GM12864 (cell line): ENCODE measurements around the gene TSEN15.

Experiments used
- DNase-seq: peaks from one replicate; pipeline ENCODE4 v3.0.0-alpha.2; 2011; ENCODE audit warnings: low read depth
- H3K4me3 ChIP-seq: 2 replicates; pipeline ENCODE4 v1.5.1; 2011; ENCODE audit warnings: mild to moderate bottlenecking, low read depth, low read length, control low read depth
- CTCF ChIP-seq: IDR thresholded peaks from 2 replicates; pipeline ENCODE4 v1.5.1; 2011; ENCODE audit warnings: low read depth, mild to moderate bottlenecking, moderate library complexity, low read length, control low read depth, inconsistent platforms; ENCODE audit errors: missing control alignments

Gene TSEN15

GRCh38 chr1:184016169-184016568 lies 35.4 kb upstream of the TSEN15 start:
- DNase-seq: no peak
- H3K4me3 ChIP-seq: no peak overlapping the region
- no peak for TF ChIP-seq CTCF

- no peak for TF ChIP-seq CTCF
- no peak for DNase-seq
- no peak overlapping the region for H3K4me3 ChIP-seq
These were observed 34.2 kb upstream of the TSEN15 start for GRCh38 chr1:184017306-184017705.

GRCh38 chr1:184018622-184019021 lies 32.9 kb upstream of the TSEN15 start:
- TF ChIP-seq CTCF: no peak
- no peak overlapping the region for H3K4me3 ChIP-seq
- DNase-seq: no peak

- no peak for DNase-seq
- TF ChIP-seq CTCF: no peak
- no peak overlapping the region for H3K4me3 ChIP-seq
These were observed 32.5 kb upstream of the TSEN15 start for GRCh38 chr1:184019069-184019468.

- H3K4me3 ChIP-seq: no peak overlapping the region
- TF ChIP-seq CTCF: no peak
- DNase-seq: no peak
These were observed 32.0 kb upstream of the TSEN15 start for GRCh38 chr1:184019506-184019905.

- DNase-seq: no peak
- no peak overlapping the region for H3K4me3 ChIP-seq
- TF ChIP-seq CTCF: no peak
These were observed 31.2 kb upstream of the TSEN15 start for GRCh38 chr1:184020328-184020727.

- TF ChIP-seq CTCF: no peak
- DNase-seq: no peak
- no peak overlapping the region for H3K4me3 ChIP-seq
These were observed 30.7 kb upstream of the TSEN15 start for GRCh38 chr1:184020855-184021254.
